Measurements from ENCODE around the gene IGF2. TPM values are rescaled to one million over a fixed set of nuclear protein-coding genes. Genes with fewer than 3 reads are reported as not detected.

The IGF2 gene
- total RNA-seq, 1 donor from 2014 or later: 6.7 TPM

DNA sequence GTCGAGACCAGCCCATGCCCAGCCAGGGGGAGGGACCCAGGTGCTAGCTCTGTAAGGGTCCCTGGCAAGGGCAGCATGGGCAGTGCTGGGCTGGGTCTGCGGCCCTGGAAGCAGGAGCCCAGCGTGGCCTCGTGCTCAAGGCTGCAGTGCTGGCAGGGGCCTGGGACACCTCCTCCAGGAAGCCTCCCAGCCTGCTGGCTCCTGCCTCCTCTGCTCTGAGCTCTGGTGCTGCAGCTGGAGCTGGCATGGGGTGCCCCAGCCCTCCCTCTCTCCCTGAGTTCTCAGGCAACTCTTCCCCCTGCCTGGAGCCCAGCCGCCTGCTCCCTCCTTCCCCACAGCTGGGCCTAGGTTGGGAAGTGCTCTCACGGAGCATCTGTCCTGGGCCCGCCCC lies 15.0 kb upstream of the IGF2 start:
- no peak for DNase-seq (ENCODE audit: low read depth in 2 of 2)

- no peak for DNase-seq (ENCODE audit: low read depth in 2 of 2)
These were observed 14.5 kb upstream of the IGF2 start for GRCh38 chr11:2153581-2154194.

GRCh38 chr11:2151500-2152257 lies 12.5 kb upstream of the IGF2 start:
- peak; percentile 69 to 88 for DNase-seq (ENCODE audit: low read depth in 2 of 2)

GRCh38 chr11:2149864-2150847 lies 11.0 kb upstream of the IGF2 start:
- peak; percentile 61 to 70 for DNase-seq (ENCODE audit: low read depth in 2 of 2)

DNA sequence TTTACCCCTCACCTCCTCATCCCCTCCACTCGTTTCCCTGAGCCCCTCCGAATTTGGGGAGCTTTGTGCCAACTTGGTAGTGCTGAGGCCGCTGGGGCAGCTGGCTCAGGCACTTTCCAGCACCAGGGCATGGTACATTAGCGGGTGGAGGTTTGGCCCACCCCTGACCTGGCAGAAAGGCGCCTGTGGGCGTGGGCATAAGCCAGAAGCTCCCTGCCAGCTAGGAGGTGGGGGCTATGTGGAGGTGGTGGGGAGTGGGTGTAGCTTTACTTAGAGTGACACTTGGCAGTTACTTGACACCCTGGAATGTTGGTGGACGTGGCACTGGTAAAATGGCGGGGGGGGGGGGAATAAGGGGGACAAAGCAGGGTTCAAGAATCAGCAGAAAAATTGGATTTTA lies 10.3 kb upstream of the IGF2 start:
- DNase-seq (ENCODE audit: low read depth in 2 of 2): no peak

- DNase-seq (ENCODE audit: low read depth in 2 of 2): no peak
These were observed 9.4 kb upstream of the IGF2 start for GRCh38 chr11:2148595-2148994.

DNA sequence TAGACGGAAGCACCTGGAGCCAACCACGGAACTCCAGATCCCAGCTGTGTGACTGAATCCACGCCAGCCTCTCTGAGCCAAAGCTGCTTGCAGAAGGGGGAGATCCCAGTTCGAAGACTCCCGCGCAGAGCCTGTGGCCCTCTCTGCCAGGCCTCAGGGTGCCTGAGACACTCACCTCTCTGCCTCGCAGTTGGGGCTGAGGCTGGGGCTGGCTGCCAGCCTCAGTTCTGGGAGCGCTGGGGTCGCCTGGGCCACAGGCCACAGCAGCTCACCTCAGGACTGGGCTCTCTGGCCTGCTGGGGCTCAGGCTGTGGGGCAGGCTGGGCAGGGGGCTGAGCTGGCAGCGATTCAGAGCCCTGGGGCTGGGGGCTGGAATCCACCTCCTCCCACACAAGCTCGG lies 8.2 kb upstream of the IGF2 start:
- no peak for DNase-seq (ENCODE audit: low read depth in 2 of 2)

DNA sequence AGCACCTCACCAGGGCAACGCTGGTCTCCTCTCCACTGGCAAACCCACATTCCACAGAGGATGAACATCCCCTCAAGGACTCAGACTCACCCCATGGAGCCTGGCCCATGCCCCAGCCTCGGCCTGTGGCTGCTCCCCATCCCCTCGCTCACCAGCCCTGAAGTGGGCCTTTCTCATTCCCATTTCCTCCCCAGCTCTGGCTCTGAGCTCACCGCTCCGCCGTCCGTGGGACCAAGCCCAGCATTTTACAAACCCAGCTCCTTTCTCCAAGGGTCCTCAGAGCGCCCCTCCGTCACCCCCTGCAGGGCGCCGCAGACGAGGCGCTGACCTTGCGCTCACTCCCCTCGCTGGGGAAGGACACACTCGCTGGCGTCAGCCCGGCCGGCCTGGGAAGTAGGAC lies 6.9 kb upstream of the IGF2 start:
- no peak for DNase-seq (ENCODE audit: low read depth in 2 of 2)

GRCh38 chr11:2144544-2145248 lies 5.5 kb upstream of the IGF2 start:
- no peak for DNase-seq (ENCODE audit: low read depth in 2 of 2)

- DNase-seq (ENCODE audit: low read depth in 2 of 2): no peak
These were observed 4.8 kb upstream of the IGF2 start for GRCh38 chr11:2143799-2144543.

GRCh38 chr11:2143477-2143798 lies 4.2 kb upstream of the IGF2 start:
- DNase-seq (ENCODE audit: low read depth in 2 of 2): no peak

DNA sequence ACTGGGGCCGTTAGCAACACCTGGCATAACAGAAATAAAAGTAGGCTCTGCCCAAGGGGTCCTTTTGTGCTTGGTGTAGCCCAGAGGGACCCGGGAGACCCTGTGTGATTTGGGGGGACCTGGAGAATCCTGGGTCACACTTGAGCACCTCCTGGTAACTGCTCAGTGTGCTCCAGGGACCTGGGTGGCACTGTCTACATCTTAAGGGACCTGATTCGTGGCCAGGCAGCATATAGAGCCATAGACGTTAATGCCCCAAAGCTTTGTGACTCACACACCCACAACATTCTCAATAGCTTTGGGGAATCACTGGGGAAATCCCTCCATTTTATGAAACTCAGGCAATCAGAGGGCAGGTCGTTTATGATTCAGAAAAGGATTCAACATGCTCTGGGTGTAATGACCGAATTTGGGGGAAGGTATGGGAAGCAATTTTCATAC lies 3.6 kb upstream of the IGF2 start:
- DNase-seq (ENCODE audit: low read depth in 2 of 2): no peak

DNA sequence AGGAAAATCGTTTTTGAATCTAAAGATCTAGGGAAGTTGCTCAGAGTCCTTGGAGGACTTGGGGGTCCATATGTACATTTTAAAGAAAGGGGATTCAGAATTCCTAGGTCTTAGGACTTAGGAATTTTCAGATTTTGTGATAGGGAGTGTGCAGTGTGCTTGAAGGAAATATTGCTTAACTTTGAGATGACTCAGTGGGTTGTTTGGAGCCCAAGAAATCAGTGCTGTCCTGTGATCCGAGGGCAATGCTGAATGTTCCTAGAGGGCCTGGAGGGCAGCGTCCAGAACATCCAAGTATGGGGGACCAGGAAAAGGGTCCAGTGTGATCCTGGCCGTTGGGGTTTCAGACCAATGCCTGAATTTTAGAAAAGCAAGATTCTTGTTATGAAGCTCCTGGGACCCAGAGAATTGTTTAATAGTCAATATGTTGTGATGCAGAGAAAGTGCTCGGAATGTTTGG lies 3.1 kb upstream of the IGF2 start:
- DNase-seq (ENCODE audit: low read depth in 2 of 2): no peak

- DNase-seq (ENCODE audit: low read depth in 2 of 2): no peak
These were observed 1.5 kb upstream of the IGF2 start for GRCh38 chr11:2140411-2141400.

DNA sequence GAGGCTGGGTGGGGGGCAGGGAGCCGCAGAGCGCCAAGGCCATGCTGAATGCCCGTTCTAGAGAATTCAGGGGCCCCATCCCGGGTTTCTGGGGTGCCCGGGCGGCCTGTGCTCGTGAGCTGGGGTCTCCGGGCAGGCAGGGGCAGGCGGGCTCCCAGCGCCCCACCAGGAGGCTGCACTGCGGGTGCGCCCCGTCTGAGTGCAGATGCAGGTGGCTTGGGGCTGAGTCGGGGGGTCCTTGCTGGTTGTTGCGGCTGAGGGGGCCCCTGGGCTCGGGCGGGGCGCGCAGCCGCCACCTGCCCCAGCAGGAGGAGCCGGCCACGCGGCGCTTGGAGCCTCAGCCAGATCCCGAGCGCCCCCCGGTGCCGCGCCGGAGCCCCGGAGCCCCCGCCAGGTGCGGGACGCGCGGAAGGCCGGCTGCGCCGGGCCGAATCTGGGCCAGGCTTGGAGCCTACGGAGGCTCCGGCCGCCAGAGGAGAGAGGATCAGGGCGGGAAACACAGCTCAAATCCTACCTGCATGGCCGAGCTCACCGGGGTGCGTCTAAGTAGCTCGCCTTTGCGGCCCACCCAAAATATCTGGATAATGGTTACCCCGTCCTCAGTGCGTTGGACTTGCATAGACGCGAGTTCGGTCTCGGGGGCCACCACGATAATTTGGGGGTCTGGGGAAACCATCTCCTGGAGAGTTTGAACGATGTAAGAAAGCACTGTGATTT lies 590 bp upstream of the IGF2 start:
- DNase-seq (ENCODE audit: low read depth in 2 of 2): no peak

DNA sequence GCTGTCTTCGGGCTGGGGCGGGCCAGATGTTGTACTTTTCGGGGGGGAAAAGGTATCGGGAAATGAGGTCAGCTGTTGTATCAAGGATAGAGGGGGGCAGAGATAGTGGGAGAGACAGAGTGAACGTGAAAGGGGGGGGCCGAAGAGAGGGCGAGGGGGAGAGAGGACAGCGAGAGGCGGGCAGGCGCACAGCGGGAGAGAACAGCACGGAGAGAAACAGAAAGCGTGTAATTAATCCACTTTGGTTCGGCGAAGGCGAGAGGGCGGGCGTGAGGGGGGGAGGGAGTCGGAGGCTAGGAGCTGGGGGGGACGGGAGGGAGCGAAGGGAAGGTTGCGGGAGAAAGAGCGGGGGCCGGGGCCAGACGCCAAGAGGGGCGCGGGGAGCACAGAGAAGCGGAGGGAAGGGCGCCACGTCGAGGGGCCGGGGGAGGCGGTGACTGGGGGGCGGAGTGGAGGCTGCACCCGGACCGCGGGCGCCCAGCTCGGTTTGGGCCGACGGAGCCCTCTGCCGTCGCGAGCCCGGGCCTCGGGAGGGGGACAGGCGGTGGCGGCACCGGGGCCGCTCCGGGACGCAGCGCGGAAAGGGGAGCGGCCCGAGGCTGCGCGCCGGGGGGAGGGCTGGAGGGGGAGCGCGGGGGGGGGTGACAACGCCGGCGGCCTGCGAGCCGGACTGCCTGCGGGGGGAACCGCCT lies 612 bp downstream of the IGF2 start:
- peak in 1 of 2 donors; percentile 20 for DNase-seq (ENCODE audit: low read depth in 2 of 2)

- no peak for DNase-seq (ENCODE audit: low read depth in 2 of 2)
These were observed 1.1 kb downstream of the IGF2 start for GRCh38 chr11:2138068-2138430.

Measured in lung microvascular endothelial cell (primary cell).